Measurements from ENCODE around the gene SLC12A7.
A peak's percentile ranks its signal among the peaks of the same experiment; 100 is the strongest.

SLC12A7 gene

GRCh38 chr5:1048162-1048721 lies 63.6 kb downstream of the SLC12A7 start:
- DNase-seq, result no peak

GRCh38 chr5:1047332-1047965 lies 64.4 kb downstream of the SLC12A7 start:
- DNase-seq, result no peak

GRCh38 chr5:1045960-1046560 lies 65.8 kb downstream of the SLC12A7 start:
- no peak for DNase-seq

GRCh38 chr5:1044117-1044516 lies 67.7 kb downstream of the SLC12A7 start:
- no peak for DNase-seq

- no peak for DNase-seq
These were observed 68.5 kb downstream of the SLC12A7 start for GRCh38 chr5:1043327-1043726.

- DNase-seq, result no peak
These were observed 69.2 kb downstream of the SLC12A7 start for GRCh38 chr5:1042626-1043025.

- no peak for DNase-seq
These were observed 70.4 kb downstream of the SLC12A7 start for GRCh38 chr5:1041225-1042143.

GRCh38 chr5:1040571-1040970 lies 71.3 kb downstream of the SLC12A7 start:
- DNase-seq, result no peak

GRCh38 chr5:1039706-1040260 lies 72.1 kb downstream of the SLC12A7 start:
- DNase-seq, result no peak

- DNase-seq, result no peak
These were observed 72.7 kb downstream of the SLC12A7 start for GRCh38 chr5:1039210-1039548.

GRCh38 chr5:1038417-1039209 lies 73.2 kb downstream of the SLC12A7 start:
- DNase-seq, result no peak

- no peak for DNase-seq
These were observed 74.0 kb downstream of the SLC12A7 start for GRCh38 chr5:1037671-1038416.

- no peak for DNase-seq
These were observed 74.7 kb downstream of the SLC12A7 start for GRCh38 chr5:1037123-1037670.

GRCh38 chr5:1036504-1037122 lies 75.2 kb downstream of the SLC12A7 start:
- no peak for DNase-seq

GRCh38 chr5:1035421-1036405 lies 76.2 kb downstream of the SLC12A7 start:
- DNase-seq, result no peak

GRCh38 chr5:1034986-1035385 lies 76.9 kb downstream of the SLC12A7 start:
- DNase-seq, result no peak

GRCh38 chr5:1034421-1034905 lies 77.4 kb downstream of the SLC12A7 start:
- DNase-seq, result no peak

GRCh38 chr5:1033606-1034420 lies 78.0 kb downstream of the SLC12A7 start:
- peak in 4 of 14 donors; percentile 3 to 29 (median 12) for DNase-seq

All from C1 segment of cervical spinal cord (tissue), 14 donors.